PC-9 (cell line): Measurements from ENCODE around the gene CAMKMT. TPM values are rescaled to one million over a fixed set of nuclear protein-coding genes. Genes with fewer than 3 reads are reported as not detected.

Experiments used
- BruUV-seq: library from RNA; stranded (reverse); fragments of 400-500 nt; replicated peaks from 2 replicates; lab custom pipeline; 2021; lab: Mats Ljungman, UMichigan
- CTCF ChIA-PET: fragments of 300-600 bp; sonication (Branson Sonifier 250); formaldehyde crosslinking; loops from one replicate; lab custom pipeline; 2022; ENCODE audit warnings: antibody characterized with exemption; lab: Charles Lee
- POLR2A ChIA-PET: fragments of 300-600 bp; sonication (Branson Sonifier 250); formaldehyde crosslinking; loops from one replicate; lab custom pipeline; 2022; ENCODE audit warnings: antibody characterized with exemption; ENCODE audit not compliant: unreplicated experiment; lab: Charles Lee
- DNase-seq, 2 experiments: peaks; one replicate each; pipeline versions ENCODE4 v3.0.0 to v3.0.0-alpha.2; 2015 to 2022; ENCODE audit warnings: mixed read lengths in 1 of 2
- H2AFZ ChIP-seq: fragments of 200-600 bp; sonication (generic); 2 replicates; pipeline ENCODE4 v1.8.1; 2017; ENCODE audit warnings: antibody characterized with exemption
- H3F3A ChIP-seq: fragments of 200-600 bp; sonication (generic); 2 replicates; pipeline ENCODE4 v1.8.1; 2017; ENCODE audit warnings: antibody characterized with exemption, mild to moderate bottlenecking, low read depth; ENCODE audit not compliant: insufficient read depth
- H3K27ac ChIP-seq: fragments of 200-600 bp; sonication (generic); 2 replicates; pipeline ENCODE4 v1.6.1; 2016; ENCODE audit warnings: mixed run types
- H3K27me3 ChIP-seq: fragments of 200-600 bp; sonication (generic); 2 replicates; pipeline ENCODE4 v1.6.1; 2016; ENCODE audit warnings: low read depth, mixed run types; ENCODE audit not compliant: insufficient read depth
- H3K36me3 ChIP-seq: fragments of 200-600 bp; sonication (generic); 2 replicates; pipeline ENCODE4 v1.6.1; 2016; ENCODE audit warnings: low read depth, mixed run types
- H3K4me1 ChIP-seq: fragments of 200-600 bp; sonication (generic); replicated peaks from 2 replicates; pipeline ENCODE4 v1.6.1; 2016; ENCODE audit warnings: mixed run types; ENCODE audit not compliant: insufficient read depth
- H3K4me2 ChIP-seq: fragments of 200-600 bp; sonication (generic); 2 replicates; pipeline ENCODE4 v1.6.1; 2017; ENCODE audit warnings: mixed run types
- H3K4me3 ChIP-seq: fragments of 200-600 bp; sonication (generic); 2 replicates; pipeline ENCODE4 v1.6.1; 2016; ENCODE audit warnings: mixed run types
- H3K79me2 ChIP-seq: fragments of 200-600 bp; sonication (generic); 2 replicates; pipeline ENCODE4 v1.6.1; 2017; ENCODE audit warnings: low read depth, mixed run types
- H3K9me2 ChIP-seq: fragments of 200-600 bp; sonication (generic); 2 replicates; pipeline ENCODE4 v1.8.1; 2017; ENCODE audit warnings: mild to moderate bottlenecking; ENCODE audit not compliant: insufficient read depth
- H3K9me3 ChIP-seq: fragments of 200-600 bp; sonication (generic); 2 replicates; pipeline ENCODE4 v1.8.1; 2016; ENCODE audit warnings: low read depth; ENCODE audit not compliant: insufficient read depth
- H4K20me1 ChIP-seq: fragments of 200-600 bp; sonication (generic); 2 replicates; pipeline ENCODE4 v1.8.1; 2017; ENCODE audit not compliant: insufficient read depth
- EZH2 ChIP-seq: fragments of 200-600 bp; sonication (generic); IDR thresholded peaks from 2 replicates; pipeline ENCODE4 v1.8.0; 2017; ENCODE audit warnings: antibody characterized with exemption, low read depth
- intact Hi-C: fragments of 100-400 bp; cut with micrococcal nuclease; formaldehyde crosslinking; loops from one replicate; pipeline ENCODE4 v1.10.0; 2022; ENCODE audit not compliant: unreplicated experiment
- total RNA-seq: library from RNA; stranded (reverse); gene quantifications from 2 replicates; pipeline ENCODE4 v1.2.3, GENCODE V29; 2021
- TF ChIP-seq, protein P1 (sequence below): fragments of 200-600 bp; sonication (generic); conservative IDR thresholded peaks from 2 replicates; pipeline ENCODE4 v1.6.1; 2017; ENCODE audit warnings: mixed run types, antibody characterized with exemption, mild to moderate bottlenecking, moderate library complexity

CAMKMT gene
- total RNA-seq, 1 experiment from 2014 or later: 17.9 TPM

DNA sequence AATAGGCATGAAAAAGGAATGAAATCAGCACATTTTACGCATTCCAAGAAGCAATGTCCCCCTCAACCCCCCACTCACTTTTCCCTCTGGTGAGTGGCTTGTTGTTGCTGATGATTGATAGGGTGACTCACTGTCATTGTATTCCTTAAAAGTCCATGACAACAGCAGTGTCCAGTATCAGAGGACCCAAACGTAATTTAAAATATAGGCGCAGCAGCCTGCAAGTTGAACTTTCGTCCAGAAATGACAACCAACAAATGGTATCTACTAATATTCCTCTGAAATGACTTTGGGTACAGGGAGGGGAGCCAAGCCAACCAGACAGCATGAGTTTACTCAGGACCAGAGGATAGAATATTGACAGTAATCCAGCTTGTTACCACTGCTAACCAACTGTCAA is 396.8 kb downstream of the CAMKMT start:
- H4K20me1 ChIP-seq: no peaks in the 10 kb centered on the region
- peak overlapping the region; percentile 25; the same call in 1 of the 2 replicates for H3K27ac ChIP-seq
- no peaks in the 10 kb centered on the region for H3K9me2 ChIP-seq
- no peak for TF ChIP-seq EZH2
- TF ChIP-seq, protein P1, sequence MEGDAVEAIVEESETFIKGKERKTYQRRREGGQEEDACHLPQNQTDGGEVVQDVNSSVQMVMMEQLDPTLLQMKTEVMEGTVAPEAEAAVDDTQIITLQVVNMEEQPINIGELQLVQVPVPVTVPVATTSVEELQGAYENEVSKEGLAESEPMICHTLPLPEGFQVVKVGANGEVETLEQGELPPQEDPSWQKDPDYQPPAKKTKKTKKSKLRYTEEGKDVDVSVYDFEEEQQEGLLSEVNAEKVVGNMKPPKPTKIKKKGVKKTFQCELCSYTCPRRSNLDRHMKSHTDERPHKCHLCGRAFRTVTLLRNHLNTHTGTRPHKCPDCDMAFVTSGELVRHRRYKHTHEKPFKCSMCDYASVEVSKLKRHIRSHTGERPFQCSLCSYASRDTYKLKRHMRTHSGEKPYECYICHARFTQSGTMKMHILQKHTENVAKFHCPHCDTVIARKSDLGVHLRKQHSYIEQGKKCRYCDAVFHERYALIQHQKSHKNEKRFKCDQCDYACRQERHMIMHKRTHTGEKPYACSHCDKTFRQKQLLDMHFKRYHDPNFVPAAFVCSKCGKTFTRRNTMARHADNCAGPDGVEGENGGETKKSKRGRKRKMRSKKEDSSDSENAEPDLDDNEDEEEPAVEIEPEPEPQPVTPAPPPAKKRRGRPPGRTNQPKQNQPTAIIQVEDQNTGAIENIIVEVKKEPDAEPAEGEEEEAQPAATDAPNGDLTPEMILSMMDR: no peak
- no peaks in the 10 kb centered on the region for H3K9me3 ChIP-seq
- H3K4me3 ChIP-seq: no peak overlapping the region
- peak overlapping the region; percentile 36 for H3K4me2 ChIP-seq
- no peaks in the 10 kb centered on the region for H3F3A ChIP-seq
- ChIA-PET POLR2A (no interaction called here), CTCF (no interaction called here)
- intact Hi-C loops: no loop called here
- peak in 1 of 2 experiments; percentile 61 for DNase-seq
- H3K27me3 ChIP-seq: no peaks in the 10 kb centered on the region
- BruUV-seq: no TSS peak
- peaks cover 15% of the 10 kb centered on the region for H3K4me1 ChIP-seq
- H2AFZ ChIP-seq: no peak overlapping the region
- H3K79me2 ChIP-seq: no peaks in the 10 kb centered on the region
- no peaks in the 10 kb centered on the region for H3K36me3 ChIP-seq

GRCh38 chr2:44759823-44760222 is 398.1 kb downstream of the CAMKMT start:
- no peak overlapping the region for H3K27ac ChIP-seq
- no peaks in the 10 kb centered on the region for H3F3A ChIP-seq
- H3K4me1 ChIP-seq: peaks cover 15% of the 10 kb centered on the region
- intact Hi-C loops: no loop called here
- H2AFZ ChIP-seq: no peak overlapping the region
- no peak overlapping the region for H3K4me2 ChIP-seq
- BruUV-seq: no TSS peak
- no peaks in the 10 kb centered on the region for H3K36me3 ChIP-seq
- H4K20me1 ChIP-seq: no peaks in the 10 kb centered on the region
- no peak for DNase-seq
- H3K9me2 ChIP-seq: no peaks in the 10 kb centered on the region
- TF ChIP-seq, protein P1: no peak
- no peak for TF ChIP-seq EZH2
- POLR2A ChIA-PET: no interaction called here
- CTCF ChIA-PET: no interaction called here
- no peaks in the 10 kb centered on the region for H3K9me3 ChIP-seq
- H3K4me3 ChIP-seq: no peak overlapping the region
- H3K79me2 ChIP-seq: no peaks in the 10 kb centered on the region
- H3K27me3 ChIP-seq: no peaks in the 10 kb centered on the region

- Histone ChIP-seq H3F3A (no peaks in the 10 kb centered on the region), H3K4me3 (no peak overlapping the region), H3K27me3 (no peaks in the 10 kb centered on the region), H3K79me2 (no peaks in the 10 kb centered on the region), H2AFZ (no peak overlapping the region), H3K4me1 (peaks cover 10% of the 10 kb centered on the region), H3K9me2 (no peaks in the 10 kb centered on the region), H3K9me3 (no peaks in the 10 kb centered on the region), H4K20me1 (no peaks in the 10 kb centered on the region), H3K4me2 (no peak overlapping the region), H3K36me3 (no peaks in the 10 kb centered on the region), H3K27ac (no peak overlapping the region)
- no peak for DNase-seq
- CTCF ChIA-PET: no interaction called here
- POLR2A ChIA-PET: no interaction called here
- no TSS peak for BruUV-seq
- TF ChIP-seq, protein P1: no peak
- no peak for TF ChIP-seq EZH2
- intact Hi-C loops: no loop called here
Measured at GRCh38 chr2:44763275-44763782, 401.6 kb downstream of the CAMKMT start.
